Measurements from ENCODE around the gene KRT72.
A peak's percentile ranks its signal among the peaks of the same experiment; 100 is the strongest.
"Not testable (repeated sequence)": the region's sequence is repeated elsewhere in the genome, so short reads cannot be mapped to it uniquely, and the experiment has no call there.

KRT72 gene

GRCh38 chr12:52608161-52608560 lies 6.9 kb upstream of the KRT72 start:
- no peak for DNase-seq (ENCODE audit: low read depth in 1 of 2, low spot score in 1 of 2)

- DNase-seq (ENCODE audit: low read depth in 1 of 2, low spot score in 1 of 2): no peak
These were observed 6.1 kb upstream of the KRT72 start for GRCh38 chr12:52607314-52607713.

GRCh38 chr12:52606581-52607218 lies 5.4 kb upstream of the KRT72 start:
- DNase-seq (ENCODE audit: low read depth in 1 of 2, low spot score in 1 of 2): no peak

- DNase-seq (ENCODE audit: low read depth in 1 of 2, low spot score in 1 of 2): no peak
These were observed 4.8 kb upstream of the KRT72 start for GRCh38 chr12:52606096-52606495.

- DNase-seq (ENCODE audit: low read depth in 1 of 2, low spot score in 1 of 2): no peak
These were observed 4.3 kb upstream of the KRT72 start for GRCh38 chr12:52605542-52605941.

GRCh38 chr12:52604859-52605258 lies 3.6 kb upstream of the KRT72 start:
- DNase-seq (ENCODE audit: low read depth in 1 of 2, low spot score in 1 of 2): no peak

- no peak for DNase-seq (ENCODE audit: low read depth in 1 of 2, low spot score in 1 of 2)
These were observed 2.1 kb upstream of the KRT72 start for GRCh38 chr12:52603314-52603713.

- no peak for DNase-seq (ENCODE audit: low read depth in 1 of 2, low spot score in 1 of 2)
These were observed 1.3 kb upstream of the KRT72 start for GRCh38 chr12:52602552-52602951.

- DNase-seq (ENCODE audit: low read depth in 1 of 2, low spot score in 1 of 2): no peak
These were observed 408 bp upstream of the KRT72 start for GRCh38 chr12:52601671-52602070.

- DNase-seq (ENCODE audit: low read depth in 1 of 2, low spot score in 1 of 2): no peak
These were observed 788 bp downstream of the KRT72 start for GRCh38 chr12:52600475-52600874.

- no peak for DNase-seq (ENCODE audit: low read depth in 1 of 2, low spot score in 1 of 2)
These were observed 1.2 kb downstream of the KRT72 start for GRCh38 chr12:52600071-52600470.

GRCh38 chr12:52598966-52599365 lies 2.3 kb downstream of the KRT72 start:
- no peak for DNase-seq (ENCODE audit: low read depth in 1 of 2, low spot score in 1 of 2)

- DNase-seq (ENCODE audit: low read depth in 1 of 2, low spot score in 1 of 2): not testable (repeated sequence)
These were observed 7.0 kb downstream of the KRT72 start for GRCh38 chr12:52594237-52594636.

- DNase-seq (ENCODE audit: low read depth in 1 of 2, low spot score in 1 of 2): no peak
These were observed 9.7 kb downstream of the KRT72 start for GRCh38 chr12:52591521-52591920.

GRCh38 chr12:52590021-52590420 lies 11.2 kb downstream of the KRT72 start:
- no peak for DNase-seq (ENCODE audit: low read depth in 1 of 2, low spot score in 1 of 2)

- DNase-seq (ENCODE audit: low read depth in 1 of 2, low spot score in 1 of 2): no peak
These were observed 13.7 kb downstream of the KRT72 start for GRCh38 chr12:52587563-52587962.

- peak; percentile 8 to 16 for DNase-seq (ENCODE audit: low read depth in 1 of 2, low spot score in 1 of 2)
These were observed 15.3 kb downstream of the KRT72 start for GRCh38 chr12:52585946-52586345.

GRCh38 chr12:52585066-52585465 lies 16.2 kb downstream of the KRT72 start:
- DNase-seq (ENCODE audit: low read depth in 1 of 2, low spot score in 1 of 2): no peak

- no peak for DNase-seq (ENCODE audit: low read depth in 1 of 2, low spot score in 1 of 2)
These were observed 17.0 kb downstream of the KRT72 start for GRCh38 chr12:52584156-52584682.

- DNase-seq (ENCODE audit: low read depth in 1 of 2, low spot score in 1 of 2): peak; percentile 21 to 25
These were observed 18.2 kb downstream of the KRT72 start for GRCh38 chr12:52582971-52583456.

- no peak for DNase-seq (ENCODE audit: low read depth in 1 of 2, low spot score in 1 of 2)
These were observed 18.8 kb downstream of the KRT72 start for GRCh38 chr12:52582486-52582885.

GRCh38 chr12:52581481-52581880 lies 19.8 kb downstream of the KRT72 start:
- DNase-seq (ENCODE audit: low read depth in 1 of 2, low spot score in 1 of 2): no peak

GRCh38 chr12:52581066-52581465 lies 20.2 kb downstream of the KRT72 start:
- DNase-seq (ENCODE audit: low read depth in 1 of 2, low spot score in 1 of 2): no peak

All from activated T-helper 1 cell treated with anti-CD3 and anti-CD28 coated beads, Interleukin-2, amount 50 U/mL, for 16 hours (primary cell).